Thymus (tissue), 11 donors: Measurements from ENCODE around the gene GRK2. TPM values are rescaled to one million over a fixed set of nuclear protein-coding genes. Genes with fewer than 3 reads are reported as not detected.
A peak's percentile ranks its signal among the peaks of the same experiment; 100 is the strongest.

ENCODE experiments used
- DNase-seq, 9 donors: peaks; one replicate each; pipeline ENCODE4 v3.0.0-alpha.2; 2013; ENCODE audit warnings: low spot score in 9 of 9, low read depth in 6 of 9, missing footprints in 1 of 9
- H3K27ac ChIP-seq, 2 donors: one replicate each; pipeline ENCODE4 v1.5.1; 2013; ENCODE audit warnings: control low read depth in 1 of 2, low read depth in 1 of 2, low read length in 1 of 2, mild to moderate bottlenecking in 1 of 2, moderate library complexity in 1 of 2
- H3K27me3 ChIP-seq, 2 donors: one replicate each; pipeline ENCODE4 v1.5.1; 2013; ENCODE audit warnings: low read length in 1 of 2; ENCODE audit not compliant: control insufficient read depth in 2 of 2, insufficient read depth in 1 of 2
- H3K36me3 ChIP-seq, 2 donors: one replicate each; pipeline ENCODE4 v1.5.1; 2013; ENCODE audit warnings: low read length in 1 of 2, mild to moderate bottlenecking in 1 of 2, moderate library complexity in 1 of 2; ENCODE audit not compliant: control insufficient read depth in 2 of 2, insufficient read depth in 2 of 2
- H3K4me1 ChIP-seq, 2 donors: one replicate each; pipeline ENCODE4 v1.5.1; 2013; ENCODE audit warnings: low read length in 2 of 2; ENCODE audit not compliant: control insufficient read depth in 2 of 2, insufficient read depth in 2 of 2
- H3K4me3 ChIP-seq, 2 donors: one replicate each; pipeline ENCODE4 v1.5.1; 2013; ENCODE audit warnings: low read length in 2 of 2, control low read depth in 1 of 2, mild to moderate bottlenecking in 1 of 2
- H3K9me3 ChIP-seq, 2 donors: one replicate each; pipeline ENCODE4 v1.5.1; 2013; ENCODE audit warnings: low read length in 1 of 2, mild to moderate bottlenecking in 1 of 2; ENCODE audit not compliant: control insufficient read depth in 2 of 2, insufficient read depth in 1 of 2
- WGBS: extraction: QIAGEN DNeasy Blood & Tissue Kit; methylation state at CpG from one replicate; pipeline ENCODE4 v1.1.7; 2013; 5-methylcytosine and 5-hydroxymethylcytosine counted together
- polyA plus RNA-seq: library from polyadenylated mRNA; stranded (reverse); fragments of 200-250 nt; gene quantifications from one replicate; pipeline ENCODE4 v1.2.3, GENCODE V29; 2013
- total RNA-seq: library from RNA; stranded (reverse); fragments of 120-200 nt; gene quantifications from one replicate; pipeline ENCODE4 v1.2.4, GENCODE V29; 2013
- donor health status: healthy.

Gene GRK2
- total and polyA plus RNA-seq, 2 donors = 89.5 to 158 TPM

GRCh38 chr11:67288452-67289225 is 22.4 kb downstream of the GRK2 start:
- peak in 7 of 9 donors; percentile 76 to 95 (median 90) for DNase-seq
- WGBS = under 1% methylated on average over 87 of the region's 87 CpGs
- Histone ChIP-seq H3K27me3 (no peaks in the 10 kb centered on the region), H3K36me3 (peaks cover 52 to 74% of the 10 kb centered on the region in 2 donors), H3K9me3 (peaks cover 0 to 11% of the 10 kb centered on the region in 2 donors), H3K27ac (peak overlapping the region; percentile 95 to 97), H3K4me1 (peaks cover 26 to 54% of the 10 kb centered on the region in 2 donors), H3K4me3 (peak overlapping the region; percentile 71 to 80)

DNA sequence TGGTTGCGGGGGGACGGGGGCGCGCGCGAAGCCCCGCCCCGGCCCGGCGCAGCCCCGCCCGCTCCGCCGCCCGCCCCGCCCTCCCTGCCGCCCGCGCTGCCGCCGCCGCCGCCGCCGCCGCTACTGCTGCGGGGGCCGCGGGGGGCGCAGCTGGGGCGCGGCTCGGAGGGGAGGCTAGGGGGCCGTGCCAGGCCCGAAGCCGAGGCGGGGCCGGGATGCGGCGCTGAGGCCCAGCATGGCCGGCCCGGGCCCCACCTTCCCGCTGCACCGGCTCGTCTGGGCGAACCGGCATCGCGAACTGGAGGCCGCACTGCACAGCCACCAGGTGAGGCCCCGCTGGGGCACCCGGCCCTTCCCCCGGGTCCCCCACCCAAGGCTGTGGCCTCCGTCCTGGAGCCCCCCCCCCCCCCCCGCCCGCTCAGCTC is 23.0 kb downstream of the GRK2 start, which contains the start of gene ANKRD13D:
Gene ANKRD13D (plus strand): TSS at position 78 of the 425 bp plus-strand sequence. CDS start 158 bp downstream, at position 236.
- Histone ChIP-seq H3K27me3 (no peaks in the 10 kb centered on the region), H3K27ac (peak within 1 kb of the TSS; percentile 95 to 97), H3K4me3 (peak within 1 kb of the TSS; percentile 71 to 80), H3K9me3 (peaks cover 0 to 11% of the 10 kb centered on the region in 2 donors), H3K4me1 (peaks cover 26 to 49% of the 10 kb centered on the region in 2 donors), H3K36me3 (peaks cover 46 to 74% of the 10 kb centered on the region in 2 donors)
- WGBS = 0% methylated on average over 51 of the region's 56 CpGs
- no peak for DNase-seq

- Histone ChIP-seq H3K36me3 (peaks cover 39 to 74% of the 10 kb centered on the region in 2 donors), H3K4me3 (peak overlapping the region; percentile 69 to 71), H3K27ac (peak overlapping the region; percentile 32 to 71), H3K9me3 (peaks cover 0 to 11% of the 10 kb centered on the region in 2 donors), H3K27me3 (no peaks in the 10 kb centered on the region), H3K4me1 (peaks cover 26 to 47% of the 10 kb centered on the region in 2 donors)
- WGBS = 43% methylated on average over 36 of the region's 36 CpGs
- DNase-seq = no peak
Observed at GRCh38 chr11:67289651-67290479, 23.6 kb downstream of the GRK2 start.

DNA sequence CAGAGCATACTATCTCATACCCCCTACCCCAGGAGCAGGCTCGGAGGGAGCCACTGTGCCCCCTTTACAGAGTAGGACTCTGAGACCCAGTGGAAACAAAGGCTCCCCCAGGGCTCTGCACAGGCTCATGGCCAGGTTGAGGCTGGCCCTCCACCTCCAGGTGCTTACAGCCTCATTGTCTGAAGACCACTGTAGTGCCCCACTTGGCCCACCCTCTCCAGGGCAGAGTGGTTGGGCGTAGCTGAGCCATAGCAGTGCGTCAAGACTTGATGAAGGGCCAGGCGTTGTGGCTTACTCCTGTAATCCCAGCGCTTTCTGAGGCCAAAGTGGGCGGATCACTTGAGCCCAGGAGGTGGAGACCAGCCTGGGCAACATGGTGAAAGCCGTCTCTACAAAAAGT is 24.5 kb downstream of the GRK2 start:
- no peak overlapping the region for H3K4me3 ChIP-seq
- DNase-seq = no peak
- no peaks in the 10 kb centered on the region for H3K27me3 ChIP-seq
- 98% methylated on average over 7 of the region's 7 CpGs for WGBS
- peaks cover 26 to 41% of the 10 kb centered on the region in 2 donors for H3K4me1 ChIP-seq
- peaks cover 0 to 18% of the 10 kb centered on the region in 2 donors for H3K9me3 ChIP-seq
- peaks cover 35 to 74% of the 10 kb centered on the region in 2 donors for H3K36me3 ChIP-seq
- no peak overlapping the region for H3K27ac ChIP-seq

DNA sequence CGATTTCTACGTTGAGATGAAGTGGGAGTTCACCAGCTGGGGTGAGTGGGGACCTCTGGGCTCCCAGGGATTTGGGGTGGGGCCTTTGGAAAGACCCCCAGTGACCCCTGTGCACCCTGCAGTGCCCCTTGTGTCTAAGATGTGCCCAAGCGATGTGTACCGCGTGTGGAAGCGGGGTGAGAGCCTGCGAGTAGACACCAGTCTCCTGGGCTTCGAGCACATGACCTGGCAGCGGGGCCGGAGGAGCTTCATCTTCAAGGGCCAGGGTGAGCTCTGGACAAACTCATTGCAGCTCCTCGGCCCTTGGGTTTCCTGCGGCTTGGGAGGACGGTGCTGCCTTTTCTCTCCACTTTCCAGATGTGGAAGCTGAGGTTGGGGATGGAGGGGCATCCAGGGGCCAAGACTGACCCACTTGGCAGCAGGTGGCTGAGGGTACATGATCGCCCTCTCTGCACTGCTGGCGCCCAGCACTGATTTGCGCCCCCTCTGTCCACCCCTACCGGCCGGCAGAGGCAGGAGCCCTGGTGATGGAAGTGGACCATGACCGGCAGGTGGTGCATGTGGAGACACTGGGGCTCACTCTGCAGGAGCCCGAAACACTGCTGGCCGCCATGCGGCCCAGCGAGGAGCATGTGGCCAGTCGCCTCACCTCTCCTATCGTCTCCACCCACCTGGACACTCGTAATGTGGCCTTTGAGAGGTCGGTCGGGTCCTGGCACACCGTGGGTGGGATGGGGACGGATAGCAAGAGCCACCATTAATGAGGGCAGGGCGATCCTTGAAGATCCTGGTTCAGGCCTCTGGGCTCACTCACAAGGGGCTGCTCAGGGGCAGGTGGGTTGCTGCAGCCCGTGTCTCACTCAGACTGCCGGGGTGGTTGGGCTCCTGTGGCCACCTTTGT is 25.5 kb downstream of the GRK2 start:
- Histone ChIP-seq H3K4me1 (peaks cover 20 to 33% of the 10 kb centered on the region in 2 donors), H3K9me3 (peaks cover 0 to 18% of the 10 kb centered on the region in 2 donors), H3K4me3 (no peak overlapping the region), H3K27me3 (no peaks in the 10 kb centered on the region), H3K36me3 (peaks cover 31 to 73% of the 10 kb centered on the region in 2 donors), H3K27ac (no peak overlapping the region)
- no peak for DNase-seq
- 97% methylated on average over 33 of the region's 33 CpGs for WGBS

DNA sequence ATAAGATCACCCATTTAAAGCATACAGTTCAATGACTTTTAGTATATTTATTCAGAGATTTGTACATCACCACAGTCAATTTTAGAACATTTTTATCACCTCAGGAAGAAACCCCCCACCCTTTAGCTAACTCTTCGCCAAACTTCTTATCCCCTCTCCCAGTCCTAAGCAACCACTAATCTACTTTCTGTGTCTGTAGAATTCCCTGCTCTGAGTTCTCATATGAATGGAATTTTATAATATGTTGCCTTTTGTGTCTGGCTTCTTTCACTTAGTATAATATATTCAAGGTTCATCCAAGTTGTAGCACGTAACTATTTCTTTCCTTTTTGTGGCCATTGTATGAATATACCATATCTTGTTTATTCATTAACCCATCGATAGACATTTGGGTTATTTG is 26.4 kb downstream of the GRK2 start:
- Histone ChIP-seq H3K36me3 (peaks cover 31 to 70% of the 10 kb centered on the region in 2 donors), H3K4me3 (no peak overlapping the region), H3K4me1 (peaks cover 12 to 23% of the 10 kb centered on the region in 2 donors), H3K9me3 (peaks cover 0 to 9% of the 10 kb centered on the region in 2 donors), H3K27me3 (no peaks in the 10 kb centered on the region), H3K27ac (no peak overlapping the region)
- 64% methylated on average over 3 of the region's 3 CpGs for WGBS
- no peak for DNase-seq

GRCh38 chr11:67293090-67293489 is 26.8 kb downstream of the GRK2 start:
- Histone ChIP-seq H3K9me3 (peaks cover 0 to 7% of the 10 kb centered on the region in 2 donors), H3K27ac (no peak overlapping the region), H3K36me3 (peaks cover 33 to 67% of the 10 kb centered on the region in 2 donors), H3K4me1 (peaks cover 8 to 19% of the 10 kb centered on the region in 2 donors), H3K27me3 (no peaks in the 10 kb centered on the region), H3K4me3 (no peak overlapping the region)
- 85% methylated on average over 3 of the region's 3 CpGs for WGBS
- DNase-seq = no peak

GRCh38 chr11:67295846-67296245 is 29.6 kb downstream of the GRK2 start:
- Histone ChIP-seq H3K9me3 (peaks cover 0 to 7% of the 10 kb centered on the region in 2 donors), H3K4me3 (no peak overlapping the region), H3K4me1 (peaks cover 0 to 2% of the 10 kb centered on the region in 2 donors), H3K27me3 (no peaks in the 10 kb centered on the region), H3K27ac (no peak overlapping the region), H3K36me3 (peaks cover 49 to 84% of the 10 kb centered on the region in 2 donors)
- 99% methylated on average over 1 of the region's 1 CpG for WGBS
- DNase-seq = no peak
